Stimulated activated CD8-positive, alpha-beta memory T cell treated with anti-CD3 and anti-CD28 coated beads, Interleukin-7, amount 100 ng/mL, for 1 hour (primary cell): ENCODE data around the gene RSPH3.
"Not testable (repeated sequence)": the region's sequence is repeated elsewhere in the genome, so short reads cannot be mapped to it uniquely, and the experiment has no call there.

ENCODE experiments used
- DNase-seq, 2 donors: peaks; one replicate each; pipeline ENCODE4 v3.0.0-alpha.2; 2020; ENCODE audit warnings: low read depth in 2 of 2

The RSPH3 gene

GRCh38 chr6:158972241-158973233 lies 27.5 kb downstream of the RSPH3 start:
- DNase-seq, result no peak

GRCh38 chr6:158970640-158971275 lies 29.2 kb downstream of the RSPH3 start:
- DNase-seq, result no peak

GRCh38 chr6:158969148-158969547 lies 30.9 kb downstream of the RSPH3 start:
- DNase-seq, result no peak

- no peak for DNase-seq
These were observed 36.8 kb downstream of the RSPH3 start for GRCh38 chr6:158963020-158963808.

GRCh38 chr6:158962371-158962770 lies 37.6 kb downstream of the RSPH3 start:
- no peak for DNase-seq

GRCh38 chr6:158960026-158960425 lies 40.0 kb downstream of the RSPH3 start:
- DNase-seq, result no peak

GRCh38 chr6:158959552-158959951 lies 40.5 kb downstream of the RSPH3 start:
- no peak for DNase-seq

GRCh38 chr6:158958504-158959386 lies 41.3 kb downstream of the RSPH3 start:
- DNase-seq, result no peak

GRCh38 chr6:158955255-158955654 lies 44.7 kb downstream of the RSPH3 start:
- DNase-seq, result no peak

GRCh38 chr6:158954753-158955152 lies 45.2 kb downstream of the RSPH3 start:
- no peak for DNase-seq

- not testable (repeated sequence) for DNase-seq
These were observed 48.0 kb downstream of the RSPH3 start for GRCh38 chr6:158952011-158952410.

- not testable (repeated sequence) for DNase-seq
These were observed 48.4 kb downstream of the RSPH3 start for GRCh38 chr6:158951565-158951964.

GRCh38 chr6:158947284-158947683 lies 52.7 kb downstream of the RSPH3 start:
- no peak for DNase-seq

- DNase-seq, result no peak
These were observed 56.5 kb downstream of the RSPH3 start for GRCh38 chr6:158943380-158944032.

GRCh38 chr6:158942349-158942748 lies 57.7 kb downstream of the RSPH3 start:
- no peak for DNase-seq

GRCh38 chr6:158941246-158941645 lies 58.8 kb downstream of the RSPH3 start:
- DNase-seq, result no peak

GRCh38 chr6:158939255-158940159 lies 60.5 kb downstream of the RSPH3 start:
- DNase-seq, result no peak

- DNase-seq, result no peak
These were observed 61.2 kb downstream of the RSPH3 start for GRCh38 chr6:158938811-158939254.

- no peak for DNase-seq
These were observed 61.8 kb downstream of the RSPH3 start for GRCh38 chr6:158938220-158938619.
